Measurements from ENCODE around the gene DST. TPM values are rescaled to one million over a fixed set of nuclear protein-coding genes. Genes with fewer than 3 reads are reported as not detected.

Gene DST
- total RNA-seq (2022) (76.0 and 94.2 TPM in 2 replicates), Bru-seq, nascent RNA (percentile 75 among the genes with signal in this experiment), BruChase-seq, experiment 1, labeled RNA remaining after a 2-hour chase (percentile 76 among the genes with signal in this experiment), BruChase-seq, experiment 2, labeled RNA remaining after a 6-hour chase (percentile 79 among the genes with signal in this experiment)
- long read RNA-seq, partial matches to known transcripts: 1 of 7 reads
- long read RNA-seq, other reads (novel, unspliced or antisense): 6 of 7 reads

DNA sequence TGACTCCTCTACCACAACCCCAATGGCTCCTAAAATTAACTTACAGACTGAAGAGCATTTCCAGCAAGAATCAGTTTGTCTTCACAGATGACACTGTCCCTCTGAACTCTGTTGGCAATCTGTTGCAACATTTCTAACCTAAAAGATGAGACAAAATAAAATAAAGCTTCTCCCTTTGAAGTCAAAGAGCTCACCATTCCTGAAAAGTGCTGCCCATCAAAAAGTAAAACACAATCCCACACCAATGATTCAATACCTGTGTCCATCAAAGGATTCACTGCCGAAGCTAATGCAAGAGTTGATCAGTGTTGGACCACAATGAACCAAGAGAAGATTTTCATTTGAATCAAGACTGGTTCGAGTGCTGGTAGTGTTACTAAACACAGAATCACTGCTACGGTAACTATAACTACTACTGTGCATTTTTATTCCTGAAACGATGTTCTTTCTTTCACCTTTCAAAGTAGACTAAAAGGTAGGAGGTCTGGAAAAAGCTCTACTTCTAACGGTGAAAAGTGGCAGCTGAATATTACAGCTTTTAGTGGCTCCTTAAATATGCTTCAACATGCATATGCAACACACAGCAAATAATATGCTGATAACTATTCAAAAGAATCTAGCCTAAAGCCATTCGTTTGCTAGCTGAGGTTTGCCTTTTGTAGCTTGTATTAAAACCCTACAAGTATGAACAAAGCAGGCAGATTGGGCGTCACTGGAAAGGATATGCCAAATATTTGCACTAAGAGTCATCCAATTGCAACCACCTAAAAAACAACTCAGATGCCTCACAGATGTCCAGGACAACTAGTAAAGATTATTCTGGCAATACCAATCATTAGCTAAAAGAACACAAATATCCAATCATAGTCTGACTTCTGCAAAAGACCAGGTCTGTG is at the start of gene DST:
Gene DST (minus strand): TSS at position 524 of the 896 bp plus-strand sequence.
- TSS peak; percentile 14 for BruUV-seq (replicated peaks)
- 0 out of 2 replicates have a peak, but pooled peaks cover 7% of the 10 kb centered on the region for H3K4me1 ChIP-seq
- POLR2A ChIA-PET: no interaction called here
- no peaks in the 10 kb centered on the region for H3K9me3 ChIP-seq
- Mint-ChIP-seq H3K27ac (ENCODE audit: unreplicated experiment) (peak within 1 kb of the TSS; percentile 43), H3K4me3 (ENCODE audit: unreplicated experiment) (no peak within 1 kb of the TSS), H3K4me1 (ENCODE audit: low read depth, unreplicated experiment) (peaks cover 13% of the 10 kb centered on the region), H3K9me3 (ENCODE audit: unreplicated experiment) (no peaks in the 10 kb centered on the region), H3K36me3 (ENCODE audit: insufficient read depth, unreplicated experiment) (peaks cover 7% of the 10 kb centered on the region), H3K27me3 (ENCODE audit: insufficient read depth, unreplicated experiment) (no peaks in the 10 kb centered on the region)
- peak in 1 of 2 experiments; percentile 13 for DNase-seq
- no peak within 1 kb of the TSS for H3K4me3 ChIP-seq (ENCODE audit: low read depth, low read length)
- TF ChIP-seq, protein P1, sequence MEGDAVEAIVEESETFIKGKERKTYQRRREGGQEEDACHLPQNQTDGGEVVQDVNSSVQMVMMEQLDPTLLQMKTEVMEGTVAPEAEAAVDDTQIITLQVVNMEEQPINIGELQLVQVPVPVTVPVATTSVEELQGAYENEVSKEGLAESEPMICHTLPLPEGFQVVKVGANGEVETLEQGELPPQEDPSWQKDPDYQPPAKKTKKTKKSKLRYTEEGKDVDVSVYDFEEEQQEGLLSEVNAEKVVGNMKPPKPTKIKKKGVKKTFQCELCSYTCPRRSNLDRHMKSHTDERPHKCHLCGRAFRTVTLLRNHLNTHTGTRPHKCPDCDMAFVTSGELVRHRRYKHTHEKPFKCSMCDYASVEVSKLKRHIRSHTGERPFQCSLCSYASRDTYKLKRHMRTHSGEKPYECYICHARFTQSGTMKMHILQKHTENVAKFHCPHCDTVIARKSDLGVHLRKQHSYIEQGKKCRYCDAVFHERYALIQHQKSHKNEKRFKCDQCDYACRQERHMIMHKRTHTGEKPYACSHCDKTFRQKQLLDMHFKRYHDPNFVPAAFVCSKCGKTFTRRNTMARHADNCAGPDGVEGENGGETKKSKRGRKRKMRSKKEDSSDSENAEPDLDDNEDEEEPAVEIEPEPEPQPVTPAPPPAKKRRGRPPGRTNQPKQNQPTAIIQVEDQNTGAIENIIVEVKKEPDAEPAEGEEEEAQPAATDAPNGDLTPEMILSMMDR (IDR thresholded peaks at IDR 0.05; ENCODE audit: insufficient read depth in 1 of 2, low read depth in 1 of 2, low read length in 1 of 2, severe bottlenecking in 1 of 2, unreplicated experiment in 1 of 2): no peak
- intact Hi-C loops (cut with micrococcal nuclease; ENCODE audit: unreplicated experiment): loop anchor here (5.0 kb wide), 1 partner anchor 200 kb away; no protein-coding TSS in a partner anchor
- H3K36me3 ChIP-seq (ENCODE audit: control insufficient read depth, insufficient read depth, low read length): no peaks in the 10 kb centered on the region
- CTCF ChIA-PET: no interaction called here
- H3K27me3 ChIP-seq (replicated peaks; ENCODE audit: control insufficient read depth, insufficient read depth, low read length): no peaks in the 10 kb centered on the region

DNA sequence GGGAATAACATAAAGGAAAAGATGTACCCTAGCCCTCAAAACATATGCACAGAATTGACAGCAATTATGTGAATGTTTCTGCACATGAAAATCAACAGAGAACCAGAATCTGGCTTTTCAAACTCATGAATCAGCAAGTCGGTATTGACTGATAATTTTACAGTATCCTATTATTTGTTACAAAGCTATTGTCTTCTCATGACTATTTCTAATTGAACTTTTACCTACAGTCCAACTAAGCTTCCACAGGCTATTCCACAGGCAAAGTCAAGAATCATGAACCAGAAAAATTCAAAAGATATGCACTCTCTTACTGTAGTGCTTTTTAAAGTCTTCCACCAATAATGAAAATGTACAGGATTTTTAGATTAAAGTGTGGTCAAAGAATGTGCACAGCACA is 49.1 kb upstream of the DST start:
- no peaks in the 10 kb centered on the region for H3K9me3 ChIP-seq
- CTCF ChIA-PET: no interaction called here
- peak overlapping the region; percentile 22 for H3K4me3 ChIP-seq (ENCODE audit: low read depth, low read length)
- POLR2A ChIA-PET: no interaction called here
- H3K4me1 Mint-ChIP-seq (ENCODE audit: low read depth, unreplicated experiment): peaks cover 34% of the 10 kb centered on the region
- BruUV-seq (replicated peaks): no TSS peak
- no peak overlapping the region for H3K27ac Mint-ChIP-seq (ENCODE audit: unreplicated experiment)
- intact Hi-C loops (cut with micrococcal nuclease; ENCODE audit: unreplicated experiment): loop anchor here (2.0 kb wide), 1 partner anchor 35 kb away; no protein-coding TSS in a partner anchor
- no peaks in the 10 kb centered on the region for H3K36me3 ChIP-seq (ENCODE audit: control insufficient read depth, insufficient read depth, low read length)
- TF ChIP-seq, protein P1 (IDR thresholded peaks at IDR 0.05; ENCODE audit: insufficient read depth in 1 of 2, low read depth in 1 of 2, low read length in 1 of 2, severe bottlenecking in 1 of 2, unreplicated experiment in 1 of 2): no peak
- H3K9me3 Mint-ChIP-seq (ENCODE audit: unreplicated experiment): peaks cover 9% of the 10 kb centered on the region
- no peaks in the 10 kb centered on the region for H3K27me3 ChIP-seq (replicated peaks; ENCODE audit: control insufficient read depth, insufficient read depth, low read length)
- H3K4me3 Mint-ChIP-seq (ENCODE audit: unreplicated experiment): peak overlapping the region; percentile 8
- no peaks in the 10 kb centered on the region for H3K36me3 Mint-ChIP-seq (ENCODE audit: insufficient read depth, unreplicated experiment)
- H3K27me3 Mint-ChIP-seq (ENCODE audit: insufficient read depth, unreplicated experiment): no peaks in the 10 kb centered on the region
- peaks cover 53% of the 10 kb centered on the region for H3K4me1 ChIP-seq
- DNase-seq: no peak

DNA sequence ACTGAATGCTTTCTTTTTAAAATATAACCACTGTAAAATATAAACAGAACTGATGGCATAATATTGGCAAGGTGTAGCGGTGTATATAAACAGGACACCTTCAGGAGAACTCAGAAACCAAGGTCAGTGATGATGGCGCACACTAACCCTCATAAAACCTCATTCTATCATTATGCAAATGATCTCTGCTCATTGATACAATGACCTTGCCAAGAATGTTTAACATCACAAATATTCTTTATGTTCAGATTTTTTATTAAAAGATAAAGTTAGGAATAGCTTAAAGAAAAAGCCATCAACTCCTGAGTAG is 48.6 kb upstream of the DST start:
- H3K4me1 ChIP-seq: peaks cover 59% of the 10 kb centered on the region
- intact Hi-C loops (cut with micrococcal nuclease; ENCODE audit: unreplicated experiment): no loop called here
- POLR2A ChIA-PET: no interaction called here
- no TSS peak for BruUV-seq (replicated peaks)
- Mint-ChIP-seq H3K27me3 (ENCODE audit: insufficient read depth, unreplicated experiment) (no peaks in the 10 kb centered on the region), H3K4me1 (ENCODE audit: low read depth, unreplicated experiment) (peaks cover 39% of the 10 kb centered on the region), H3K36me3 (ENCODE audit: insufficient read depth, unreplicated experiment) (no peaks in the 10 kb centered on the region), H3K27ac (ENCODE audit: unreplicated experiment) (no peak overlapping the region), H3K9me3 (ENCODE audit: unreplicated experiment) (peaks cover 9% of the 10 kb centered on the region), H3K4me3 (ENCODE audit: unreplicated experiment) (no peak overlapping the region)
- H3K4me3 ChIP-seq (ENCODE audit: low read depth, low read length): peak overlapping the region; percentile 10
- TF ChIP-seq, protein P1 (IDR thresholded peaks at IDR 0.05; ENCODE audit: insufficient read depth in 1 of 2, low read depth in 1 of 2, low read length in 1 of 2, severe bottlenecking in 1 of 2, unreplicated experiment in 1 of 2): no peak
- no peaks in the 10 kb centered on the region for H3K36me3 ChIP-seq (ENCODE audit: control insufficient read depth, insufficient read depth, low read length)
- no peaks in the 10 kb centered on the region for H3K9me3 ChIP-seq
- no peaks in the 10 kb centered on the region for H3K27me3 ChIP-seq (replicated peaks; ENCODE audit: control insufficient read depth, insufficient read depth, low read length)
- DNase-seq: no peak
- CTCF ChIA-PET: no interaction called here

All from Caco-2 (cell line).